Tibial nerve (tissue), 4 donors: ENCODE measurements around the gene ARRB1. TPM values are rescaled to one million over a fixed set of nuclear protein-coding genes. Genes with fewer than 3 reads are reported as not detected.
A peak's percentile ranks its signal among the peaks of the same experiment; 100 is the strongest.

ENCODE experiments used
- DNase-seq, 2 donors: peaks; one replicate each; pipeline ENCODE4 v3.0.0-alpha.2; 2019; ENCODE audit warnings: low spot score in 2 of 2
- H3K27ac ChIP-seq, 4 donors: fragments of 200-600 bp; sonication (generic) in 3 of 4; one replicate each; pipeline ENCODE4 v1.5.1; 2017 to 2019; ENCODE audit warnings: mild to moderate bottlenecking in 1 of 4
- H3K27me3 ChIP-seq, 2 donors: fragments of 200-600 bp; sonication (generic) in 1 of 2; one replicate each; pipeline versions ENCODE4 v1.5.1 to v1.6.0; 2017 to 2019
- H3K36me3 ChIP-seq, 3 donors: fragments of 200-600 bp; sonication (generic); one replicate each; pipeline ENCODE4 v1.5.1; 2018 to 2019
- H3K4me1 ChIP-seq, 4 donors: fragments of 200-600 bp; sonication (generic) in 3 of 4; one replicate each; pipeline ENCODE4 v1.5.1; 2017 to 2019
- H3K4me3 ChIP-seq, 4 donors: fragments of 200-600 bp; sonication (generic) in 3 of 4; one replicate each; pipeline ENCODE4 v1.5.1; 2017 to 2019; ENCODE audit warnings: mild to moderate bottlenecking in 1 of 4, moderate library complexity in 1 of 4
- H3K9me3 ChIP-seq, 4 donors: fragments of 200-600 bp; sonication (generic) in 3 of 4; one replicate each; pipeline ENCODE4 v1.5.1; 2017 to 2019
- CTCF ChIP-seq, 5 experiments: fragments of 200-600 bp in 3 of 5; fragments of 450-650 bp in 2 of 5; sonication (generic) in 3 of 5; IDR thresholded peaks; one replicate each; pipeline ENCODE4 v1.5.1; 2016 to 2019; ENCODE audit warnings: antibody characterized with exemption in 5 of 5, mild to moderate bottlenecking in 3 of 5, moderate library complexity in 2 of 5
- EP300 ChIP-seq, 2 donors: sonication (generic); formaldehyde crosslinking; IDR thresholded peaks; one replicate each; pipeline ENCODE4 v1.6.1; 2017; ENCODE audit warnings: antibody characterized with exemption in 2 of 2, mild to moderate bottlenecking in 1 of 2
- POLR2A ChIP-seq, 2 donors: fragments of 450-650 bp; IDR thresholded peaks; one replicate each; pipeline ENCODE4 v1.6.1; 2017; ENCODE audit warnings: antibody characterized with exemption in 2 of 2, mild to moderate bottlenecking in 2 of 2, moderate library complexity in 2 of 2
- WGBS, 2 donors: methylation state at CpG; one replicate each; pipeline ENCODE4 v1.1.5; 2018; 5-methylcytosine and 5-hydroxymethylcytosine counted together
- total RNA-seq, 4 donors: library from RNA; depleted of rRNA; stranded (reverse); fragments of >200 nt; gene quantifications; one replicate each; pipeline ENCODE4 v1.1.0, GENCODE V29; 2016

Gene ARRB1
- total RNA-seq, 4 donors from 2014 or later, result 38.2 to 68.1 (median 45.8) TPM

GRCh38 chr11:75237050-75237449, 114.4 kb downstream of the ARRB1 start:
- 81% methylated on average over 8 of the region's 8 CpGs for WGBS, 2 donors
- no peak overlapping the region for H3K4me3 ChIP-seq
- no peaks in the 10 kb centered on the region for H3K9me3 ChIP-seq
- no peaks in the 10 kb centered on the region for H3K36me3 ChIP-seq
- H3K4me1 ChIP-seq, result peaks cover 0 to 17% (median 7%) of the 10 kb centered on the region in 4 donors
- TF ChIP-seq CTCF (IDR thresholded peaks at IDR 0.05) (no peak), POLR2A (IDR thresholded peaks at IDR 0.05) (no peak), EP300 (IDR thresholded peaks at IDR 0.05) (no peak)
- DNase-seq, result no peak
- peaks cover 0 to 10% of the 10 kb centered on the region in 2 donors for H3K27me3 ChIP-seq
- H3K27ac ChIP-seq, result no peak overlapping the region

- Histone ChIP-seq H3K9me3 (no peaks in the 10 kb centered on the region), H3K4me3 (no peak overlapping the region), H3K4me1 (peaks cover 0 to 12% (median 7%) of the 10 kb centered on the region in 4 donors), H3K36me3 (no peaks in the 10 kb centered on the region), H3K27me3 (peaks cover 0 to 9% of the 10 kb centered on the region in 2 donors), H3K27ac (no peak overlapping the region)
- DNase-seq, result no peak
- TF ChIP-seq EP300 (IDR thresholded peaks at IDR 0.05) (no peak), CTCF (IDR thresholded peaks at IDR 0.05) (no peak), POLR2A (IDR thresholded peaks at IDR 0.05) (no peak)
- WGBS, 2 donors, result 40 to 43% methylated on average over 8 of the region's 8 CpGs
These were observed 115.4 kb downstream of the ARRB1 start for GRCh38 chr11:75236062-75236461.

GRCh38 chr11:75233754-75234172, 117.7 kb downstream of the ARRB1 start:
- 49% methylated on average over 3 of the region's 3 CpGs for WGBS, 2 donors
- no peak for TF ChIP-seq EP300 (IDR thresholded peaks at IDR 0.05)
- TF ChIP-seq POLR2A (IDR thresholded peaks at IDR 0.05), result no peak
- no peak for TF ChIP-seq CTCF (IDR thresholded peaks at IDR 0.05)

GRCh38 chr11:75230621-75231020, 120.8 kb downstream of the ARRB1 start:
- Histone ChIP-seq H3K27ac (no peak overlapping the region), H3K9me3 (no peaks in the 10 kb centered on the region), H3K4me1 (no peaks in the 10 kb centered on the region), H3K4me3 (no peak overlapping the region), H3K27me3 (no peaks in the 10 kb centered on the region), H3K36me3 (no peaks in the 10 kb centered on the region)
- DNase-seq, result no peak
- WGBS, 2 donors, result 78 to 82% methylated on average over 2 of the region's 2 CpGs
- TF ChIP-seq EP300 (IDR thresholded peaks at IDR 0.05) (no peak), POLR2A (IDR thresholded peaks at IDR 0.05) (no peak), CTCF (IDR thresholded peaks at IDR 0.05) (no peak)

More at GRCh38 chr11:75233754-75234172, 117.7 kb downstream of the ARRB1 start:
- Histone ChIP-seq H3K36me3 (no peaks in the 10 kb centered on the region), H3K4me3 (no peak overlapping the region), H3K4me1 (no peaks in the 10 kb centered on the region), H3K9me3 (no peaks in the 10 kb centered on the region), H3K27ac (no peak overlapping the region), H3K27me3 (no peaks in the 10 kb centered on the region)
- DNase-seq, result peak in 1 of 2 donors; percentile 41

GRCh38 chr11:75229466-75229865, 122.0 kb downstream of the ARRB1 start:
- Histone ChIP-seq H3K4me3 (no peak overlapping the region), H3K27me3 (no peaks in the 10 kb centered on the region), H3K4me1 (no peaks in the 10 kb centered on the region), H3K27ac (no peak overlapping the region), H3K36me3 (no peaks in the 10 kb centered on the region), H3K9me3 (no peaks in the 10 kb centered on the region)
- 55 to 58% methylated on average over 2 of the region's 2 CpGs for WGBS, 2 donors
- no peak for DNase-seq
- TF ChIP-seq CTCF (IDR thresholded peaks at IDR 0.05) (no peak), EP300 (IDR thresholded peaks at IDR 0.05) (no peak), POLR2A (IDR thresholded peaks at IDR 0.05) (no peak)
